ENCODE measurements around the gene TTLL10.
A peak's percentile ranks its signal among the peaks of the same experiment; 100 is the strongest.

The TTLL10 gene

GRCh38 chr1:1171546-1172340 is 1.9 kb upstream of the TTLL10 start:
- peak; percentile 33 for DNase-seq (ENCODE audit: low spot score)

GRCh38 chr1:1173061-1173792 is 453 bp upstream of the TTLL10 start:
- peak; percentile 38 for DNase-seq (ENCODE audit: low spot score)

DNA sequence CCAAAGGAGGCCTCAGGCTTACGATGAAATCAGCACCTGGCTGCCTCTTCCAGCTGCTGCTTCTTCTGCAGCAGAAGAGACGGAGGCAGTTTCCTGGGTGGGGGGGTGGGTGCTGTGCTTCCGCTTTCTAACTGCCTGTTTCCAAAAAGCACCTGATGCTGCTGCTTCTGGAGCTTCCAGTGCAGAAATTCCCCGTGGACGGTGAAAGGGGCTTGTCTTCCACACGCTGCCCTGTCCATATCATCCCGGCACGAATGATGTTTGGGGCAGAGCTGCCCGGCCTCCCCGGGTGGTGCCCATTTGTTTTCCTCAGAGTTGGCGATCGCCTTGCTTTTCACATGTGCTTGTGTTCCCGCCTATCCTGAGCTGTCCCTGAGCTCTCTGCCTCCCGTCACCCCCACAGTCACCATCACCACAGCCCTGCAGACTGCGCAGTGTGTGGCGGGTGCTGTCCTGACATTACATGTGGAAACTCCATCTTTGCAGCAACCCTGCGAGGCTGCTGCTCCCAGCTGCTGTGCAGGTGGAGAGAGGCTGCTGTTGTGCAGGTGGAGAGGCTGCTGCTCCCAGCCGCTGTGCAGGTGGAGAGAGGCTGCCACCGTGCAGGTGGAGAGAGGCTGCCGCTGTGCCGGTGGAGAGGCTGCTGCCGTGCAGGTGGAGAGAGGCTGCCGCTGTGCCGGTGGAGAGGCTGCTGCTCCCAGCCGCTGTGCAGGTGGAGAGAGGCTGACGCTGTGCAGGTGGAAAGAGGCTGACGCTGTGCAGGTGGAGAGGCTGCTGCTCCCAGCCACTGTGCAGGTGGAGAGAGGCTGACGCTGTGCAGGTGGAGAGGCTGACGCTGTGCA is 1.8 kb downstream of the TTLL10 start:
- peak; percentile 32 for DNase-seq (ENCODE audit: low spot score)

DNA sequence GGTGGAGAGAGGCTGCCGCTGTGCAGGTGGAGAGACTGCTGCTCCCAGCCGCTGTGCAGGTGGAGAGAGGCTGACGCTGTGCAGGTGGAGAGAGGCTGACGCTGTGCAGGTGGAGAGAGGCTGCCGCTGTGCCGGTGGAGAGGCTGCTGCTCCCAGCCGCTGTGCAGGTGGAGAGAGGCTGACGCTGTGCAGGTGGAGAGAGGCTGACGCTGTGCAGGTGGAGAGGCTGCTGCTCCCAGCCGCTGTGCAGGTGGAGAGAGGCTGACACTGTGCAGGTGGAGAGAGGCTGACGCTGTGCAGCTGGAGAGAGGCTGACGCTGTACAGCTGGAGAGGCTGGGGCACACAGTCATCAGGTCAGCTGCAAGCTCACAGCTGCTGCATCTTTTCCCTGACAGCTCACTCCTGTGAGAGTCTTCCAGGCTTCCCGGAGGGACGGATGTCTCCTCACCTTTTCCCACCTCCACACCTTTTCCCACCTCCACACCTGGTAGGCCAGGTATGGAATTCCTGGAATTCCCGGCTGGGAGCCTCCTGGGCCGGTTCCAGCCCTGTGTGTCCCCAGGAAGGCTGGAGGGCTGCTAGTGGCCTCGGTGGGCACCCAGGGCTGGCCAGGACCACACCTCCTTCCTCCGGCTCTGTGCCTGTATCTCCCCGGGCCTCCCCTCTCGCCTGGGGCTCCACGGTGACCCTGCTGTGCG is 2.5 kb downstream of the TTLL10 start:
- DNase-seq (ENCODE audit: low spot score): peak; percentile 31

DNA sequence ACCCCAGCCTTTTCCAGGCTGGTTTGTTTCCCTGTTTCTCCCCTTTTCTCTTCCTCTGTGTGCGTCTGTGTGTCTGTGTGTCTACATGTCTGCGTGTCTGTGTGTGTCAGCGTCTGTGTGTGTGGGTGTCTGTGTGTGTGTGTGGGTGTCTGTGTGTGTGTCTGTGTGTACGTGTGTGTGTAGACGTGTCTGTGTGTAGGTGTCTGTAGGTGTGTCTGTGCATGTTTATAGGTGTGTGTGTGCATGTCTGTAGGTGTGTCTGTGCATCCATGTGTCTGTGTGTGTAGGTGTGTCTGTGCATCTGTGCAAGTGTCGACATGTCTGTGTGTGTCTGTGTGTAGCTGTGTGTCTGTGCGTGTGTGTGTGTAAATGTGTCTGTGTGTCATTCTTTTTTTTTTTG is 3.3 kb downstream of the TTLL10 start:
- DNase-seq (ENCODE audit: low spot score): no peak

DNA sequence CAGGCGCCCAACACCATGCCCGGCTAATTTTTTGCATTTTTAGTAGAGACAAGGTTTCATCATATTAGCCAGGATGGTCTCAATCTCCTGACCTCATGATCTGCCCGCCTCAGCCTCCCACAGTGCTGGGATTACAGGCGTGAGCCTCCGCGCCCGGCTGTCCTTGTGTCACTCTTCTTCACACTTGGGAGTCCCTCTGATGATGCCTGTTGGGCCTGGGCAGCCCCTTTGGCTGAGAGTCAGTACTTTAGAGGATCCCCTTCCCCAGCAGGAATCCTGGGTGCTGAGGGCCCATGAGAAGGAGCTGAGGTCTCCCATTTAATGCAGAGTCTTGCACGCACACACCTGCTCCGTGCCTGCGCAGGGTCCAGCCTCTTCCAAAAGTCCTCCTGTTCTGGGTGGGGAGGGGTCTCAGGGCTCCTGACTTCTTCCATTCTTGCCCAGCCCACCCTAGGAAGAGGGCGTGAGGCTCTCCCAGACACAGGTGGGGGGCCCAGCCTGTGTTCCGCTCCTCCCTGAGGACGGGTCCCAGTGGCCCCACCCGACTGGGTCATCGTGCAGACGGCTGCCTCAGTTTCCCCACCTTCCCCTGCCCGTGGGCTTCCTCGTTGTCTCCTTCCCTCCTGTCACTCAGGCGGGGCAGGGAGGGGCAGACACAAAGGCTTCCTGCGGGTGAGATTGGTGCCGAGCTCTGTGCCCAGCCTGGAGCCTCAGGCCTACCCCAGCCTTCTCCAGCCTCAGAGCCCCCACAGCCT is 3.9 kb downstream of the TTLL10 start:
- peak; percentile 17 for DNase-seq (ENCODE audit: low spot score)

GRCh38 chr1:1178794-1179331 is 5.2 kb downstream of the TTLL10 start:
- DNase-seq (ENCODE audit: low spot score): peak; percentile 28

DNA sequence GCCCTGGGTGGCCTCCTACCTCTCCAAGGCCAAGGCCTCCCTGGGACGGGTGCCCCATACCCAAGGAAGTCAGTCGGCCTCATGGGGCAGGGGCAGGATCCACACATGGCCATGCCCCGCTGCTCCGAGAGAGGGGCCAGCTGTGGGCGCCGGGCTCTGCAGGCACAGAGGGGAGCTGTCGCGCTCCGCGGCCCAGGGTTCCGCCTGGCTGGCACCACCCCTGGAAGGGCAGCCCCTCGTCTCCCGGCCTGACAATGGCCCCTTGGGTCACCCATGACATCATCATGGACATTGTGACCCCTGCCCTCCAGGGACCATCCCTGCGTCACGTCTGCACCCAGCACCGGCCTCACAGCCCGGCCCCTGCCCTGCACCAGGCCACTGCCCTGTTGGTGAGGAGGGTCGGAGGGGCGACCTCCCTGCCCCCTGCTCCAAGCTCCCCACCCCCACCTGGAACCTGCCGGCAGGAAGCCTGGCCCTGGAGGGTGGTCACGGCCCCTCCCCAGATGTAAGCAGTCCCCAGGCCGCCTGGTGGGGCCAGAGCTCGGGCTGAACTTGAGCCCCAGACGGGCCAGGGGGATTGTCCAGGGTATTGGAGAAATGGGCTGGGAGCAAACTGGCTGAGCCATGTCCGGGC is 5.8 kb downstream of the TTLL10 start:
- peak; percentile 33 for DNase-seq (ENCODE audit: low spot score)

- peak; percentile 42 for DNase-seq (ENCODE audit: low spot score)
Observed at GRCh38 chr1:1179983-1180861, 6.5 kb downstream of the TTLL10 start.

DNA sequence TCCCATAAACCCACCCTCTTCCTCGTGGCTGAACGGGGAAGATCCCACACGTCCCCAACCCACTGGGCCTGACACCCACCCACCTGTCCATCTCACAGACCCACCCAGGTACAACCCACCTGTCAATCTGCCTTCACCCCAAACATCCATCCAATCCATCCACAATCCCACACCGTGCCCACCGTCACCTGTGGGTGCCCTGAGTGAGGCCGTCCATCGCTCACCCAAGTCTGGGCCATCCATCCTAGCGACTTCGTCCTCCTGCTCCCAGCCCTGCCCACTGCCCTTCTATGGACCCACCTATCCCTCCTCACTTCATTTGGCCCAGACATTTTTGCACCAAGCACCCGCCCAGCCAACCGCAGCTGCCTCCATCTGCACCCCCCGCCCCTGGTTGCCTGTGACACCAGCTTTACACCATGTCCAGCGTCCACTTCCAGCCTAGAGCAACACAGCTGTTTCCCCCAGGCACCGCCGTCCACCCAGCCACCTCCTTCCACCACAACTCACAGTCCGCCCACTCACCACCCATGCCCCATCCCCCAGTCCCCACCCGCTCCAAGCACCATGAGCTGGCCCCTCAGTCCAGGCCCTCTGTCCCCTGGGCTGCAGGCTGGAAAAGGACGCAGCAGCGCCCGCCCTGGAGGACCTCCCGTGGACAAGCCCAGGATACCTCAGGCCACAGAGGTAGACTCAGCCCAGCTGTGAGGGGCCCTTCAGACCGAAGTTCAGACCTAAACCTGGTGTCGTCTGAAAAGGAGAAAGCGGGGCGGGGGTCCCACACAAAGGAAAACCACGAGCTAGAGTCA is 7.7 kb downstream of the TTLL10 start:
- DNase-seq (ENCODE audit: low spot score): peak; percentile 26

GRCh38 chr1:1181938-1182410 is 8.3 kb downstream of the TTLL10 start:
- peak; percentile 36 for DNase-seq (ENCODE audit: low spot score)

DNA sequence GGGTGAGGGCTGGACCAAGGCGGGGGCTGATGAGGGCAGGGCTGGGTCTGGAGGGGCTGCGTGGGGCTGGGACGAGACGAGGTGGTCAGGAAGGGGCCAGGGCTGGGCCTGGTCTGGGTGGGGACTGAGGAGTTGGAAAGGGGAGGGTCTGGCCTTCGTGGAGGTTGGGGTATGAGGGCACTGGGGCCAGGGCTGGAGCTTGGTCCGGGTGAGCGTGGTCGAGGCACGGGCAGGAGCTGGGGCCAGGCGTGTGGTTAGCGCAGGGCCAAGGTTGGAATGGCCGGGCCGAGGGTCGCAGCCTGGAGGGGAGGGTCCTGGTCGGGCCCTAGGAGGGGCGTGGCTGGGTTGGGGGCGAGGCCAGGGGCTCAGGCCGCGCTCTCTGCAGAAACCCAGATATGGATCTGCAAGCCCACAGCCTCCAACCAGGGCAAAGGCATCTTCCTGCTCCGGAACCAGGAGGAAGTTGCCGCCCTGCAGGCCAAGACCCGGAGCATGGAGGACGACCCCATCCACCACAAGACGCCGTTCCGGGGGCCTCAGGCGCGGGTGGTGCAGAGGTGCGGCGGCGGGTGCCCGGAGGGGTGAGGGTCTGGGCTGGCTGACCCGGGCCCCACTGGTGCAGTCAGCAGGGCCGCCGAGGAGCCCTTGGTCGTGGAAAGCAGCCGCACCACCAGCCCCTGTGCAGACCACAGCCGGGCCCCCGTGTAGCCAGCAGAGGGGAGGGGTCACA is 9.0 kb downstream of the TTLL10 start:
- peak; percentile 43 for DNase-seq (ENCODE audit: low spot score)

GRCh38 chr1:1183221-1183747 is 9.6 kb downstream of the TTLL10 start:
- DNase-seq (ENCODE audit: low spot score): no peak

DNA sequence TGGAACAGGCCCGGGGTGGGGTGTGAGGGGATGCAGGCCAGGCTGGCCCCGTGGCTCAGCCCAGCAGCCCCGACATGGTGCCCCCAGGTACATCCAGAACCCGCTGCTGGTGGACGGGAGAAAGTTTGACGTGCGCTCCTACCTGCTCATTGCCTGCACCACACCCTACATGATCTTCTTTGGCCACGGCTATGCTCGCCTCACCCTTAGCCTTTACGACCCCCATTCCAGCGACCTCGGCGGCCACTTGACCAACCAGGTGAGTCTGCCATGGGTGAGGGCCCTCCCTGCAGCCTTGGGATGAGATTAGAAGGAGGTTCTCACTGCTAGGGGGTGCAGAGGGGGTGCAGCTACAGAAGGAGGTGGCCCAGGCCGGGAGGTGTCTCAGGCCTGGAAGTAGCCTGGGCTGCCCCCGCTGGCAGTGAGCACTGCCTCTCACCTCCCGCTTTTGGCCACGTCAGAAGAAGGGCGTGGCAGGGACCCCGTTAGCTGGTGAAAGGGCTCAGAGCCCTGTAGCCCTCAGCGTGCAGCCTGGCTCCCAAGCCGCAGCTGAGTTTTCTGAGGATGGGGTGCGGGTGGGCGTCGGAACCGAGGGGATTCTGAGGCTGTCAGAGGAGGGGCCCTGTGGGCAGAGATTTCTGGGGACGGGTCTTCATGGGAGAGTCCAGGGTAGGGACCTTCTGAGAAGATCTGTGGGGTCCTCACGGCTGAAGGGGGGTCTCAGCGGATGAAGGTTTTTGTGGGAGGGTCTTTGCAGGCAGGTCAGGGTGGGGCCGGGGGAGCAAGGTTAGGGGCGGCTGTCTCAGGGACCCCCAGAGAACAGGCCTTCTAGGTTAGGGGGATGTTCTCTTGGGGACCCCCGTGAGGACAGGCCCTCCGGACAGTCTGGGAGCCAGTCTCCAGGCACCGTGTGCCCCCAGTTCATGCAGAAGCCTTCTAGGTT is 10.4 kb downstream of the TTLL10 start:
- peak; percentile 29 for DNase-seq (ENCODE audit: low spot score)

GRCh38 chr1:1185101-1185765 is 11.6 kb downstream of the TTLL10 start:
- DNase-seq (ENCODE audit: low spot score): no peak

- no peak for DNase-seq (ENCODE audit: low spot score)
Observed at GRCh38 chr1:1187938-1188337, 14.3 kb downstream of the TTLL10 start.

Measured in D341Med (cell line).